Stimulated activated naive CD4-positive, alpha-beta T cell (primary cell): ENCODE results near the gene RRP1B.
"Not testable (repeated sequence)": the region's sequence is repeated elsewhere in the genome, so short reads cannot be mapped to it uniquely, and the experiment has no call there.

Experiments used
- DNase-seq, 6 experiments: peaks; one replicate each; lab custom pipeline; 2025; lab: John Stamatoyannopoulos, UW

Gene RRP1B

DNA sequence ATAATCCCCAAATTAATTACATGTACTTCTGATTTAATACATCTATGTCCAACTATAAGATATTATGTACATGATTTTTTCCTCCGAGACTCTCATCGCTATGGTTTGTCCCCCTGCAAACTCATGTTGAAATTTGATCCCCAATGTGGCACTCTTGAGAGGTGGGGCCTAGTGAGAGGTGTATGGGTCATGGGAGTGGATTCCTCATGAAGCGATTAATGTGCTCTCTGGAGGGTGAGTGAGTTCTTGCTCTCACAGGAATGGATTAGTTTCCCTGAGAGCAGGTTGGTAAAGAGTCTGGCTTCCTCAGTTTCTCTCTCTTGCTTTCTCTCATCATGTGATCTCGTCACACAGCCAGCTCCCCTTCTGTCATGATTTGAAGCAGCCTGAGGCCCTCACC, 16.2 kb upstream of the RRP1B start:
- DNase-seq = no peak

DNA sequence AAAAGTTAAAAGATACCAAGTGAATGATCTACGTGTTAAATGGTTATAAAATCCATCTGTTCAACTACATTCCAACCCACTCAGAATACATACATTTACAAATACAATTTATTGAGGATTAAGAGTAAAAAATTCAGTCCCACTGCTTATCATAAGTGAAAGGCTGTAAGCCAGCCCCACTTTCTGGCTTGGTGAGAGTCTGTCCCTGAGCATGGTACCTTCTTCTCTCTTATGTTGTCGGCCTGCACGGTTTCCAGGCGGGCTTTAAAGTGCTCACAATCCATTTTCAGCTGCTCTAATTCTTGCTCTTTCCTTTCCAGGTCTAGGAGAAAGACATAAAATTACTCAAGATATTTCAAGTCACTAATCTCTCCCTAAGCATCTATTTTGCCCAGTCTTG, 15.3 kb upstream of the RRP1B start:
- DNase-seq = no peak

DNA sequence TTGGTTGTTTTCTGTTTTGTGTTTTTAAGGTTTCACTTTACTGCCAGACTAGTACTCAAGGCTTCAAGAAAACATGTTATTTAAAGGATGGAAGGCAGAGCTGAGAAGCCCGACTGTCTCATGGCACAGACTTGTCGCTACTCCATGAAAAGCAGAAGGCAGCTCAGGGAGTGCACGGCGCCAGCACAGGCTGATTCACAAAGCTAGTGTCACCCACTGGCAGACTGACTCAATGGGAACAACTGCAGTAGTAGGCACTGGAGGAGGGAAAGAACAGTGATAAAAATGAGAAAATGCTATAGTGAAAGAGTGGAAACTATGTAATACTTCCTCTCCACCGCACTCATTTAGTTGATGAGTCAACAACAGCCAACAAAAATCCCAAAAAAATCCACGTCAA, 14.8 kb upstream of the RRP1B start:
- no peak for DNase-seq

DNA sequence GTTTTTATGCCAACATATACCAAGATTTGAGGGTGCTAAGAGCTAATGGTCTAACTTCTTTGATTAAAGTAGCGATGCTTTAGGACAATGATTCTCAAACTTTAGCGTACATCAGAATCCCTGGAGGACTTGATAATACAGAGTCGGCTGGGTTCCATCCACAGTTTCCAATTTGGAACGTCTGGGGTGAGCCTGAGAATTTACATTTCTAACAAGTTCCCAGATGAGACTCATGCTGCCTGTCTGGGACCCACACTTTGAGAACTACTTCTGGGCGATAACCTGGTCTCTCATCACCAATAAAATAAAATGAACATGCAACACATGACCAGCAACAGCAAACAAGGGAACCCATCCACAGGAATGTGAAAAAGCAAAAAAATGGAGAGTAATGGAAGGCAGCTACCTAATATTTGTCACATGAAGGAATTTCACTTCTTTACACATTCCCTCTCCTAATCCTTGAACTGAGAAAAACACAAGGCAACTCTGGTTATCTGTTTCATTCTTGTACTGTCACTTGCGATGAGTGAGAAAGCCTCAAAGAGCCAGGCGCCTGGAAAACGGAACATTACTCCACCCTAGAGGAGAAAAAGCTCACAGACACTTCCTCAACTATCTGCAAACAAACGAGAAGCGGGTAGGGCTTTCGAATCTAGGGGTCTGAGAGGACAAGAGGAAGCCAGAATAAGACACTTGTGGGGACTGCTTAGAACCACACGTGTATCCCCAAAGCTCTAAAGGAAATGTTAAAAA, 14.0 kb upstream of the RRP1B start:
- peak in 3 of 6 experiments; percentile 11 to 32 (median 21) for DNase-seq

DNA sequence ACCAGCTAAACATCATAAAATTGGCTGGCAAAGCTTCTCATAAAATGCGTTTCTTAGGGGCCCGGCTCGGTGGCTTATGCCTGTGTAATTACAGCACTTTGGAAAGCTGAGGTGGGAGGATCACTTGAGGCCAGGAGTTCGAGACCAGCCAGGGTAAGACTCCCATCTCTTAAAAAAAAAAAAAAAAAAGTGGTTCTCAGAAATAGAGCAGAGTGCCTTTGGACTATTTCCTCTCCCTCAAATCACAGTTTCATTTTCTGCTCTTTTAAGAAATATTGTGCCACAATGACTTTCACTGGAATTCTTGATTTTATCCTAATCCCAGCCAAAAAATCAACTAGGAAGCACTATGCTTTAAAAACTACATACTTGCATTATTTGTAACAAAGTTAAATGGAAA, 13.4 kb upstream of the RRP1B start:
- no peak for DNase-seq

DNA sequence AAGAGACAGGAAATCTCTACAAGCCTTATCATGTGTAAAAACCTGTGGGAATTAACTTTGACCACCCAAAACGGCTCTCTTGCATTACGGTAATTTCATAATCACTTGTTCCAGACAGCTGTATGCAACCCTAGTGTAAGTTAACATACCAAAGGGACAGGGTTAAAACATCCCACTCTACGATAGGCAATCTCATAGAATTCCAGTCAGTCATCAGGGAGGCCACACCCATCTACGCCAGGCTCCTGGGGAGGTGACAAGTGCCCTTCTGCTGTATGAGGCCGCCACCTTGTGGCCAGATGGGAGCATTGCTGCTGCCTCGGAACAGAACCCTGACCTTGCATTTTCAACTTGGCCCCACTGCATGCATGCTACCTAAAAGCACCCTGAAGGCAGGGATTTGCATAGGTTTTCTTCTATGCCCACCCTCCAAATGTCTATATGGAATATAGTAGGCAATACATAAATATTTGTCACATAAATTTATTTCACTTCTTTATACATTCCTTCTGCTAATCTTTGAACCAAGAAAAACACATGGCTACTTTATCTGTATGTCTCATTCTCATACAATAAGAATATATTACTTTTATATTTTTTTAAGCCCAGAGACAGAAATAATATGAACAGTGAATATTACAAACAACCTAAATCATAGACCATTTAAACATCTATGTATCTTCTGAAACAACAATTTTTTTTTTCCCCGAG, 12.7 kb upstream of the RRP1B start:
- DNase-seq = peak; percentile 61 to 86 (median 78)

DNA sequence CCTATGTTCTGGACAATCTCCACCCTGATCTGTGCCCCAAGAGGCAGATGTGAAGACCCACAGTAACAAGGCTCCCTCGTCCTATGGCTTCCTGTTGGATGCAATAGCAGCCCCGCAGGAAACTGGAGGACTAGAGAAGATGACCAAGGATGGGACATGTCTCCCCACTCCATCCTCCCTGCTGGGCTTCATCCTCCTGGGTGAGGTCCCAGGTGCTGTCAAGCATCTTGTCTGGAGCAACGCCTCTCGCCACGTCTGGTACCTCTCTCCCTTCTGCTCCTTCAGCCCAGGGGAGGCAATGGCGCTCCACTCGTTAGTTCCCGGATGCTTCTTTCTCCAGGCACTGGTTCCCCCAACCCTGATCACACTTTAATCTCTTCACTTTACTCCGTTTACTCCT, 11.2 kb upstream of the RRP1B start:
- DNase-seq = no peak

DNA sequence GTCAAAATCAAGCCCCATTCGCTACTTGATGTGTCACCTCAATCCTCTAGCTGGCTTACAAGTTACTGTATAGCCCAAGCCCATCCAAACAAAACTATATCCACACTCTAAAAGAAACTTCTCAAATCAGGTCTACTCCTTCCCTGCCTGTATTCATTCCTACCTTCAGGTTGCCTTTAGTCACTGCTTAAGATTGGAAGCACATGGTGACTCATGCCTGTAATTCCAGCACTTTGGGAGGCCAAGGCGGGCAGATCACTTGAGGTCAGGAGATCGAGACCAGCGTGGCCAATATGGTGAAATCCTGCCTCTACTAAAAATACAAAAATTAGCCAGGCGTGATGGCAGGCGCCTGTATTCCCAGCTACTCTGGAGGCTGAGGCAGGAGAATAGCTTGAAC, 7.4 kb upstream of the RRP1B start:
- DNase-seq = not testable (repeated sequence)

DNA sequence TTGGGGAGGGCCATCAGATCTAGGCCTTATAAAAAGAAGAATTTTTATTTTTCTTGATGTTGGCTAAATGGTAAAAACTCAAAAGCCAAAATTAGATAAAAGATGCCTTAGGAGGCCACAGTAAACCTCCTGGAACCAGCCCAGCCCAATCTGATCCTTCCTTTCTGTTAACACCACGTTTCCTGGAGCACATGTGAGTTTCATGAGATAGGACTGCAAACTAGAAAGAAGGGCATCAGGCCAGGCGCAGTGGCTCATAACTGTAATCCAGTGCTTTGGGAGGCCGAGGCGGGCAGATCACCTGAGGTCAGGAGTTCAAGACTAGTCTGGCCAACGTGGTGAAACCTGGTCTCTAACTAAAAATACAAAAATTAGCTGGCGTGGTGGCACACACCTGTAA, 6.7 kb upstream of the RRP1B start:
- no peak for DNase-seq

DNA sequence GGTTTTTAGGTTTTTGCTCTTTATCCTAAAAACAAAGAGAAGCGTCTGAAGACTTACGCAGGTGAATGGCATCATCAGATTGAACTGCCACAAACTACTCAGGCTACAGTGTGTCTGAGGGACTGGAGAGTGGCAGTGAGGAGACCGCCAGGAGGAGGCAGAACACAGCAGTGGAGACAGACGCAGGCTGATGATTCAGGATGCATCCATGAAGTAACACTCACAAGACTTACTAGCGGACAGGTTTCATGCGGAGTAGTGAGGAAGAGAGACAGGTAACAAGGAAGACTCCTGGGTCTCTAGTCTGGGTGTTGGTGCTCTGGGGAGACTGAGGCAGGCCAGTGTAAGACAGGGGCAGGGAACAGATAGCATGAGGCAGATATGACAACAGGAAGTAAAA, 5.7 kb upstream of the RRP1B start:
- no peak for DNase-seq

DNA sequence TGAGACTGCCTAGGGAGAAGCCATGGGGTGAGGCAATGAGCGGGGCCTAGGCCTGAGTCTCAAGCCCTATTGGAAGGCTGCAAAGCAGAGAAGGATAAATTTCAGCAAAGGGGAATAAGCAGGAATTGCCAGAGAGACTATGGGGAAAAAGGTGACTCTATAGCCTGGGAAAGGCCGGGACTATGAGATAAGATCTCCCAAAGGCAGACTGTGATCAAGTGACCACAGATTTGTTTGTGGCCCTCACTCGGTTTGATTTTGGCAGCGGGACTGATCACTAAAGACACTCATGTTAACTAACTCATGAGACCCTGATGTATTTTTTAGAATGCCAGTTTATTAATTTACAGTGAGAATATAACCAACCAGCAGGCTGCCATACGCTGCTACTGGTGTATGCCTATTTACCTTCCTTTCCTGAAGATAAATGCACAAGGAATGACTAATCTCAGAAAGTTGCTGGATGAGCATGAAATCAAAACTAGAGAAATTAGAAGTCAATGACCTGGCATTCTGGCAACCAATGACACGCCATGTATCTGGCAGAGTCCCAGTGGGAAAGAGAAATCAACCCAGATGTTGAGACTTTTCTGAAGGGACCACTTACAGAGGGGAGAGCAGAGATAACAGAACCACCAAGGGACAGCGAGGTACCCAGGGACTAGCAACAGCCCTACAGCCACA, 4.4 kb upstream of the RRP1B start:
- no peak for DNase-seq

DNA sequence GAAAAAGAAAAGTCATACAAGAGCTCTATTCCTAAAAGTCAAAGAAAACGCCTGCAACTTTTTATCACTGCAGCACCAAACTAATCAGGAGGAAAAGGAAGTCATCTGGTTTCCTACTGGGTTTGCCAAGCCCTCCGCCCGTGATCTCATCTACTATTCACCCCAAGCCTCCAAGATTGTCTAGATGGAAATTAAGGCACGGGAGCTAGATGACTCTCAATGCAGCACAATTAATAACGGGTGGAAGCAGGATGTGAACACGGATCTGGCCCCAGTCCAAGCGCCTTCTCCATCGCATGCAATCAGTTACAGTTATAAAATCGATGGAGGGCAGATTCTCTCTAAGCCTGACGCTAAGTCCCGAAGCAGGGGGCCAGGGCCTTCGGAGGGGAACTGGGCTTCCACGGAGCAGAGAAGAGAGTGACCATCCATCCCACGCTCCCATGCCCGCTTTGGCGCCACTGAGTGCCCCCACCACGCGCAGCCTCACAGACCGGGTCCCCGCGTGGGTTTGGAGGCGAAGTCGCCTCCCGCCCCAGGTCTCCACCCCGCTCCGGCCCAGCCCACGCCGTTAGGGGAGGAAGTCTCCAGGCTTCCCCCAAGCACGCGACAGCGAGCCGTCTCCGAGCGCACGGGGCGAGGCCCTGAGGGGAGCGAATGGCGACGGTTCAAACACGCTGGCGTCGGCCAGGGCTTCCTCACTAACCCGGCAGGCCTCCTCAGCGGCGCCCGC, 1.8 kb upstream of the RRP1B start:
- peak in 1 of 6 experiments; percentile 13 for DNase-seq

DNA sequence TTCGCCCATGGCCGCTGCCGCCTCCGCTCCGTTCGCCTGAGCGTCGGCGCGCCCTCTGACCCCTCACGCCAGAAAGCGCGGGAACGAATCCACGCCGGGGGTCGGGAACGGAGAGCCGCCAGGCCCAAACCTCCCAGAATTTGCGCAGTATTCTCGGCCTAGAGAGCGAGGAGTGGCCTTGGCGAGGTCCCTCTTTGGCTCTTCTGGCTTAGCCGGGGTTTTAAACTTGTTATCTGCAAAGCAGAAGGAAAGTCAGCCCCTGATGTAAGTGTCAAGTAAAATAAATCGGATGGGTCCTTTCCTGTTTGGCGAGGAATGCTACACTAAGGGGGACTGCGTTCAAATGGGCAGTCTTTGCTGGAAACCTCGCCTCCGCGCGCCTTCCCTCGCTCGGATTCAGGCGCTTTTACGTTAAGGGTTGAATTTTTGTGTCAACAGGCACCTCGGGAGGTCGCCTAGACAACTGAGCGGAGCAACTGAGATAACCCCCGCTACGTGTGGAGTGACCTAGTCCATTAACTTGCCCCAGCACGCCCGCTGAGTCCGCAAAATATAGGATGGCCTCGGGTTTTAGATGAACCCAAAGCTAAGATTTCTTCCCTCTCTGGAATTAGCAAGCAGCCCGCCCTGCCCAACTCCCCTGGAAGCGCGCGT, 1.1 kb upstream of the RRP1B start:
- no peak for DNase-seq

DNA sequence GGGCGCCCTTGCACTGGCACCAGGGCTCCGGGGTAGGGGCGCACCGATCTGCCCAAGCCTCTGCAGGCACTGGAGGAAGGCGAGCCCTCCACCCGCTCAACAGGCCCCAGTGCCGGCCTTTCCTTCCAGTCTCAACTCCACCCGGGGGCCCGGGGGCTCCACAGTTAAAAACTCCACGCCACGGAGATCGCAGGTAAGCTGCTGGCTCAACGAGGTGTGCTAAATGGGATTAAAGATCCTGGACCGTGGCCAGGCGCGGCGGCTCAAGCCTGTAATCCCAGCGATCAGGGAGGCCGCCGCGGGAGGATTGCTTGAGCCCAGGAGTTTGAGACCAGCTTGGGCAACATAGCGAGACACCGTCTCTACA, 608 bp upstream of the RRP1B start:
- no peak for DNase-seq

DNA sequence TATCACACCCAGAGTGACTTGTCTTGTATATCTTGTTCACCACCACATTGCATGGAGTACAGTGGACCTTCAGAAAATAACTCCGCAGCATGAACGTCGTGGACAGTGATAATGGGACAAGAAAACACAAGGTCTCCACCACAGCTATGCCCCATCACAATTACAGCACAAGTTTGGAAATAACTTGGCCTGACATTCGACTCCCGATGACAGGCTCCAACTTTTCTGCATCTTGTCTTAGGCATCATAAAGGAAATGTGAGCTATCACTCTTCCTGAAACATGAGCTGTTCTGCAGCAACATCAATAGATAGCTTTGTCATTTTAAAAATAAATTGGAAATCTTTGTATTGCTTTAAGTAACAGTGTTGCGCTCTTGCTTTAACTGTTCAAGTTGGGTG, 2.9 kb downstream of the RRP1B start:
- no peak for DNase-seq

DNA sequence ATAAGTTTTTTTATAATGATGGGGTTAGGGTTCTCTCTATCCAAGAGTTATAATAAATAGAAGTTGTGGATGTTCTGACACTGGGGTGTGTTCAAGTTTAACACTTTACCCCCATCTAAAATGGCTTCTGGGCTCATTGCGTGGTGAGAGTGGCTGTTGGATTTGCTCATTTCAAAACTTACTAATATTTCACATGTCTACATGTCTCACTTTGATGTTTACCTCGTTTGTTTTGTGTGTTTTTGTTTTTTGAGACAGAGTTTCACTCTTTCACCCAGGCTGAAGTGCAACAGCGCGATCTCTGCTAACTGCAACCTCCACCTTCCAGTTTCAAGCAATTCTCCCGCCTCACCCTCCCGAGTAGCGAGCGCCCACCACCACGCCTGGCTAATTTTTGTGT, 3.7 kb downstream of the RRP1B start:
- no peak for DNase-seq

DNA sequence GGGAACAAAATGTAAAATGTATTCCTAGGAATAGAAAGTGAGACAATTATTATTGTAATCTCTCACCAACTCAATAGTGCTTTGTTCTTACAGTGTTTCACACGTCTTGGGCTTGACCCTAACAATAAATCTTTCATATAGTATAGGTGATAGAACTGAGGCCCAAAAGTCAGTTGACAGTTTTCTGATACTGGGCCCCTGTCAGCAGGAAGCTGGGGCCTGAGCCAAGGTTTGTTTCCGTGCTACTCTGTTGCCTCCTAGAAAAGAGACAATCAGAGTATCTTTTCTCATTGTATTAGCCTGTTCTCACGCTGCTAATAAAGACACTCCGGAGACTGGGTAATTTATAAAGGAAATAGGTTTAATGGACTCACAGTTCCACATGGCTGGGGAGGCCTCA, 5.0 kb downstream of the RRP1B start:
- no peak for DNase-seq

DNA sequence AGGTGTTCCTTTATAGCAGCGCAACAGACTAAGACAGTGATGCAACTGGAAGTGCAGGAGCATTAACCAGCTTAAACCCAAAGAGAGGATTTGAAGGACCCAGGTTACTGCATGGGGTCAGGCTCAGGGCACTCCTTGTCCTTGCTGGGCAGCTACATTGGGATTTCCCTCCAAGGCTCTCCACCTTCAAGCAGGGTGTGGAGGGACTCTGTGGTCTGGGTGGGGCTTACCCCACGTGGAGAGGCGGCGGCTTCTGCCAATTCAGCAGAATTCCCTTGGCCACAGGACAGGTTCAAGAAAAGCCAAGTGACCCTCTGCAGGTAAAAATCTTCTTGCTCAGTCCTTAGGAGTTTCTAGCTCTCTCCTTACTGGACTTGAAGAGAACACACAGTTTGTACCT, 6.5 kb downstream of the RRP1B start:
- no peak for DNase-seq

DNA sequence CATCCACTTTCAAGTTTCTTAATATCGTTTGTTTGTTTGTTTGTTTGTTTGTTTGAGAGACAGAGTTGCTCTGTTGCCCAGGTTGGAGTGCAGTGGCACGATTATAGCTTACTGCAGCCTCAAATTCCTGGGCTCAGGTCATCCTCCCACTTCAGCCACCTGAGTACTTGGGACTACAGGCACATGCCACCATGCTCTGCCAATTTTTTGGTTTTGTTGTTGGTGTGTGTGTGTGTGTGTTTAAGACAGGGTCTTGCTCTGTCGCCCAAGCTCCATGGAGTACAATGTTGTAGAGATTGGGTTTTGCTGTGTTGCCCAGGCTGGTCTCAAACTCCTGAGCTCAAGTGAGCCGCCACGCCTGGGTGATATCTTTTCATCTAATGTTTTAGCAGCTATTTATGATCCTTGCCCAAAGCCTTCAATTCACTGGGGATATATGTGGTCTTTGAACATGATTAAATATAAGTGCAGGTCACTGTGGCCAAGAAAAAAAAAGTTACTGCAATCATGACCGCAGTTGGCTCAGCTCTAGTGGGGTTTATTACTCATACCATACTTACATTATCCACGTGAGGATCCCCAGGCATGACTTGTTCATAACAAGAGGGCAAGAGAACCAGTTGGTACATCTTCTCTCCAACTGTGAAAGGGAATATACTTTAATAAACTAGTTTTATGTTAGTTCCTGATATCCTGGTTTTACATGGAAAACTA, 8.0 kb downstream of the RRP1B start:
- DNase-seq = no peak

DNA sequence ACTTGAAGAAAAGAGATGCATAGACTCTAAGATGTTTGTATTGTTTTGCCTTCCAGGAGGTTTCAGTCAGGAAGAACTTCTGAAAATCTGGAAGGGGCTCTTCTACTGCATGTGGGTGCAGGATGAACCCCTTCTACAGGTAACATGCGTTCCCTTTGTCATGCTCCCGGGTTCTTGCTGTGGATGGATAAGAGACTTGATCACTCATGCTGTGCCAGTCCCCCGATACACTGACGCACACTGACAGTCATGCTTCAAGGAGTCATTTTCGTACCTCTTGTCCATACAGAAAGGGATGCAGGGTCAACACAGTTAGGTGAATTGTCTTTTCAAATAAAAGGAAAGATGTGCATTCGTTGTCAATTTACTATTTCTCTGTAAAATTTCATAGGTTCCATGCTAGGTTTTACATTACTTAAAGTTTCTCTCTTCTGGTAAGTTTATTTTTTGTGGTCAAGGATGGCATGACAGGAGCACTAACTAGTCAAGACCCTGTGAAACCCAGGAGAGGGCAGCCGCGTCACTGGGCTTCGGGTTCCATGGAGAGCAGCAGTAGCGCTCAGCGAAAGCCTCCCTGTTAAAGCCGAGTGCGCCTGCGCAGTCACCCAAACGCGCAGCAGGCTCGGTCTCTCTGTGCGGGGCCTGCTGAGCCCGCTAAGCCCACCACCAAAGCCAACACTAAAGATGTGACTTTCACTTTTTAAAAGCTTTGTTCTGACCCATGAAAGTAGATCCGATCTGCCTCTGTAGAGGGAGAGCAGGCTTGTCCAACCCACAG, 10.7 kb downstream of the RRP1B start:
- DNase-seq = no peak

DNA sequence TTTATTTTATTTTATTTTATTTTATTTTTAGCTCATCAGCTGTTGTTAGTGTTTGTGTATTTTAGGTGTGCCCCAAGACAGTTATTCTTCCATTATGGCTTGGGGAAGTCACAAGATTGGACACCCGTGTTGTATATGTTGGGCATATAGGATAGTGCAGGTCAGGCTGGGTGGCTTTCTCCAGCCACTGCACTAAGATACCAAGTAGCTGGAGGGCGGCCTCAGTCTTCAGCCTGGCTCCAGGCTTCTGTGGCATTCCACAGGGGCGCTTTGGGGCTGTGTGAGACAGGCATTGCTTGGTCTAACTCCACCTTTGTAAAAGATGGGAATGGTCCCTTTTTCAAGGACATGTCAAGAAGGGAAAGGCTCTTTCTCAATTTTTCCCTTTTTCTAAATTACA, 16.5 kb downstream of the RRP1B start:
- no peak for DNase-seq
